Measurements from ENCODE around the gene FRAS1.
"Not testable (repeated sequence)": the region's sequence is repeated elsewhere in the genome, so short reads cannot be mapped to it uniquely, and the experiment has no call there.

DNA sequence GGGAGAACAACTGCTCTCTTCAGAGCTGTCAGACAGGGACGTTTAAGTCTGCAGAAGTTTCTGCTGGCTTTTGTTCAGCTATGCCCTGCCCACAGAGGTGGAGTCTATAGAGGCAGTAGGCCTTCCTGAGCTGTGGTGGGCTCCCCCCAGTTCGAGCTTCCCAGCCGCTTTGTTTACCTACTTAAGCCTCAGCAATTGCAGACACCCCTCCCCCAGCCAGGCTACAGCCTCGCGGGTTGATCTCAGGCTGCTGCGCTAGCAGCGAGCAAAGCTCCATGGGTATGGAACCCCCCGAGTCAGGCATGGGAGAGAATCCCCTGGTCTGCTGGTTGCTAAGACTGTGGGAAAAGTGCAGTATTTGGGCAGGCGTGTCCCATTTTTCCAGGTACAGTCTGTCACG lies 449.1 kb downstream of the FRAS1 start:
- TF ChIP-seq TAF1, POLR2AphosphoS5 (IDR thresholded peaks at IDR 0.05; ENCODE audit: low read depth, low read length): not testable (repeated sequence)

Measured in GM12891 (cell line).